Right hindlimb (tissue), 1 donor: ENCODE data around the gene ITPR1.

ENCODE experiments used
- DNase-seq: peaks from one replicate; pipeline ENCODE4 v3.0.0-alpha.2; 2018

Gene ITPR1

GRCh38 chr3:4794798-4795197, 301.6 kb downstream of the ITPR1 start:
- DNase-seq: no peak

- no peak for DNase-seq
Measured at GRCh38 chr3:4795905-4796304, 302.8 kb downstream of the ITPR1 start.

GRCh38 chr3:4797201-4797705, 304.1 kb downstream of the ITPR1 start:
- no peak for DNase-seq

- DNase-seq: no peak
Measured at GRCh38 chr3:4799266-4800256, 306.4 kb downstream of the ITPR1 start.

- DNase-seq: no peak
Measured at GRCh38 chr3:4800595-4800994, 307.4 kb downstream of the ITPR1 start.

GRCh38 chr3:4801892-4802291, 308.7 kb downstream of the ITPR1 start:
- no peak for DNase-seq

GRCh38 chr3:4802903-4803302, 309.8 kb downstream of the ITPR1 start:
- DNase-seq: no peak

- DNase-seq: no peak
Measured at GRCh38 chr3:4804161-4805058, 311.3 kb downstream of the ITPR1 start.

GRCh38 chr3:4805662-4806061, 312.5 kb downstream of the ITPR1 start:
- no peak for DNase-seq

GRCh38 chr3:4806535-4807108, 313.5 kb downstream of the ITPR1 start:
- no peak for DNase-seq

- peak; percentile 57 for DNase-seq
Measured at GRCh38 chr3:4807381-4808280, 314.5 kb downstream of the ITPR1 start.

- DNase-seq: no peak
Measured at GRCh38 chr3:4808637-4809036, 315.5 kb downstream of the ITPR1 start.

GRCh38 chr3:4809922-4810321, 316.8 kb downstream of the ITPR1 start:
- DNase-seq: no peak

GRCh38 chr3:4812591-4812990, 319.4 kb downstream of the ITPR1 start:
- peak; percentile 60 for DNase-seq

- no peak for DNase-seq
Measured at GRCh38 chr3:4813909-4814304, 320.8 kb downstream of the ITPR1 start.

- DNase-seq: no peak
Measured at GRCh38 chr3:4814305-4814903, 321.3 kb downstream of the ITPR1 start.

- DNase-seq: no peak
Measured at GRCh38 chr3:4814904-4815574, 321.9 kb downstream of the ITPR1 start.

GRCh38 chr3:4816306-4816705, 323.2 kb downstream of the ITPR1 start:
- DNase-seq: no peak

- no peak for DNase-seq
Measured at GRCh38 chr3:4816718-4817117, 323.6 kb downstream of the ITPR1 start.

- no peak for DNase-seq
Measured at GRCh38 chr3:4817128-4817527, 324.0 kb downstream of the ITPR1 start.

GRCh38 chr3:4818164-4818563, 325.0 kb downstream of the ITPR1 start:
- no peak for DNase-seq
